Lower lobe of right lung (tissue), 2 donors: ENCODE results near the gene GMEB2. TPM values are rescaled to one million over a fixed set of nuclear protein-coding genes. Genes with fewer than 3 reads are reported as not detected.
"Not testable (repeated sequence)": the region's sequence is repeated elsewhere in the genome, so short reads cannot be mapped to it uniquely, and the experiment has no call there.

Experiments used
- ATAC-seq, 2 donors: fragments of 200-7000 bp; cut with Tn5 transposase; one replicate each; pipeline ENCODE4 v1.9.1; 2020 to 2022; ENCODE audit warnings: mild to moderate bottlenecking in 2 of 2, moderate library complexity in 2 of 2
- DNase-seq: peaks from one replicate; pipeline ENCODE4 v3.0.0-alpha.2; 2020
- H3K27ac ChIP-seq: fragments of 200-600 bp; one replicate; pipeline ENCODE4 v1.8.0; 2022
- H3K27me3 ChIP-seq: fragments of 200-600 bp; one replicate; pipeline ENCODE4 v1.8.0; 2022; ENCODE audit warnings: low read depth
- H3K36me3 ChIP-seq: fragments of 200-600 bp; one replicate; pipeline ENCODE4 v1.8.0; 2022; ENCODE audit warnings: mild to moderate bottlenecking
- H3K4me1 ChIP-seq: fragments of 200-600 bp; one replicate; pipeline ENCODE4 v1.8.0; 2022
- H3K4me3 ChIP-seq: fragments of 200-600 bp; one replicate; pipeline ENCODE4 v1.8.0; 2022; ENCODE audit warnings: mild to moderate bottlenecking
- H3K9me3 ChIP-seq: fragments of 200-600 bp; one replicate; pipeline ENCODE4 v1.8.0; 2022
- intact Hi-C: fragments of 100-400 bp; cut with DNase I; formaldehyde crosslinking; loops from one replicate; pipeline ENCODE4 v1.11.0; 2022
- total RNA-seq: library from RNA; stranded (reverse); fragmentation: NEBNext Ultra II Directional; extraction: Animal tissue kit (Norgen Biotek cat#: 25700); gene quantifications from one replicate; pipeline ENCODE4 v1.2.1, GENCODE V29; 2021
- TF ChIP-seq, protein P1 (sequence below): fragments of 200-600 bp; IDR thresholded peaks from one replicate; pipeline ENCODE4 v1.8.0; 2022; ENCODE audit warnings: antibody characterized with exemption, mild to moderate bottlenecking
- donor health status: DM: no; HTN: yes; CAD: no; lungs with severe emphysema.

GMEB2 gene
- total RNA-seq, 1 donor from 2014 or later: 9.7 TPM

DNA sequence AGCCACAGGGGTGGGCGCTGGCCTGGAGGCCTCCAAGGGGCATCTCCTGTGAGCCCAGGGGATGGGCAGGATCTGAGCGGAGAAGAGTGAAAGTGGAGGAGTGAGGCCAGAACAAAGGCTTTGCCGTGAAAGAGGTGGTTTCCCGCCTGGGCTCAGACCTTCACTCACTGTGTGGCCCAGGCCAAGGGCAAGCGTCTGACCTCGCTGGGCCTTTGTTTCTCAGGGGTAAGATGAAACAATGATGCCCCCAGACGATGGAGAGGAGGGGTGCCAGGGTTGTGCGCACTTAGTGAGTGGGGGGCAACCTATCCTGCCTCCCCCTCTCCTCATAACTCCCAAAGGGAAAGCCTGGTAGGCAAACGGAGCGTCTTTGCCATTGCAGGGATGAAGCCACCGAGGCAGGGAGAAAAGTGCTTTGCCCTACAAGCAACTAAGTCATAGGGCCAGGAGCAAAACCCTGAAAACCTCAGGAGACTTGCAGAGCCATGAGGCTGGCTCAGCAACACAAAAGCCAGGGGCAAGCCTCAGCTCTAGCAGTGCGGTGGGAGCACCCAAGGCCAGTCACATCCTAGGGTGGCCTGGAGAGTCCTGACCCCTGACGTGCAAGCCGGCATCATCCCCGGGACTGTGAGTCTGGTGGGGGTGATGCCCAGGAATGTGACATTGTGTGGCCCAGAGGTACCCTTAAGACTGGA, 27.2 kb upstream of the GMEB2 start:
- TF ChIP-seq, protein P1, sequence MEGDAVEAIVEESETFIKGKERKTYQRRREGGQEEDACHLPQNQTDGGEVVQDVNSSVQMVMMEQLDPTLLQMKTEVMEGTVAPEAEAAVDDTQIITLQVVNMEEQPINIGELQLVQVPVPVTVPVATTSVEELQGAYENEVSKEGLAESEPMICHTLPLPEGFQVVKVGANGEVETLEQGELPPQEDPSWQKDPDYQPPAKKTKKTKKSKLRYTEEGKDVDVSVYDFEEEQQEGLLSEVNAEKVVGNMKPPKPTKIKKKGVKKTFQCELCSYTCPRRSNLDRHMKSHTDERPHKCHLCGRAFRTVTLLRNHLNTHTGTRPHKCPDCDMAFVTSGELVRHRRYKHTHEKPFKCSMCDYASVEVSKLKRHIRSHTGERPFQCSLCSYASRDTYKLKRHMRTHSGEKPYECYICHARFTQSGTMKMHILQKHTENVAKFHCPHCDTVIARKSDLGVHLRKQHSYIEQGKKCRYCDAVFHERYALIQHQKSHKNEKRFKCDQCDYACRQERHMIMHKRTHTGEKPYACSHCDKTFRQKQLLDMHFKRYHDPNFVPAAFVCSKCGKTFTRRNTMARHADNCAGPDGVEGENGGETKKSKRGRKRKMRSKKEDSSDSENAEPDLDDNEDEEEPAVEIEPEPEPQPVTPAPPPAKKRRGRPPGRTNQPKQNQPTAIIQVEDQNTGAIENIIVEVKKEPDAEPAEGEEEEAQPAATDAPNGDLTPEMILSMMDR: no peak
- DNase-seq (no peak), ATAC-seq (no peak)
- intact Hi-C loops: no loop called here
- no peaks in the 10 kb centered on the region for H3K36me3 ChIP-seq
- peak overlapping the region; percentile 56 for H3K27ac ChIP-seq
- no peaks in the 10 kb centered on the region for H3K9me3 ChIP-seq
- peaks cover 40% of the 10 kb centered on the region for H3K4me1 ChIP-seq
- peaks cover 14% of the 10 kb centered on the region for H3K27me3 ChIP-seq
- H3K4me3 ChIP-seq: peak overlapping the region; percentile 66

DNA sequence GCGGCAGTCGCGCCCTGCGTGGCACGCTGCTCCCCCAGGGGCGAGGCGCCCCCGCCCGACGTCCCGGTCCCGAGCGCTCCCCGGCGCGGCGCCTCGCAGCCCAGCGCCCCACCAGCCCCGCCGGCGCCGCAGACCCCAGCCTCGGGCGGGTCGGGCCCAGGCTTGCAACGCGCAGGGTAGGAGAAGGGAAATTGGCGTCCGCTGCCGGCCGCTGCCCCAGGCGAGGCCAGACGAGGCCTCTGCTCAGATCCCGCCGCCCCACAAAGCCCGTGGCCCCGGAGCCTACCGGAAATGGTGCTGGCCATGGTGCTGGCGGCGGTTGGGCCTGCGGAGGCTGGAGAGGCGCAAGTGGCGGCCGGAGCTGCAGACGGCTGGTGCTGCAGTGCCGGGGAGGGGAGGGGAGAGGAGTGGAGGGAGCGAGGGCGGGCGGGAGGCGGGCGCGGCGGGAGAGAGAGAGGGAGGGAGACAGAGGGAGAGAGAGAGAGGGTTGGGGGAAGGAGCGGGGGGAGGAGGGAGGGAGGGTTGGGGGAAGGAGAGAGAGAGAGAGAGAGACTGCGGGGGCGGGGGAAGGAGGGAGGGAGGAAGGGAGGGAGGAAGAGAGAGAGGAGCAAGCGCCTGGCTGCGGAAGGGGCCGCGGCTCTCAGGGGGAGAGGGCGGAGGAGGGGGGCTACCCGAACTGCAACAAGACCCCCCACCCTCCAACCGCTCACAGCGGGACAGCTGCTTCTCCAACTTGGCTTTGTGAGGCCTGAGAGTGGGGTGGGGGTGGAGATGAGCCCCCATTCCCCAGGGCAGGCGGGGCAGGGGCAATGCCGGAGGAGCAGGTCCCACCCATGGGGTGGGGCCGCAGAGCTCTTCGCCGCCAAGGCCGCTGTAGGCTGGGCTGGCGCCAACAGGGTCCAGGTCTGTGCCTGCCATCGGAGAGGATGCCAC, 26.4 kb upstream of the GMEB2 start, which contains the start of gene STMN3:
Gene STMN3, minus strand, starts transcription at position 384 of the 933 bp plus-strand sequence. Its CDS starts 79 bp downstream, at position 305.
- TF ChIP-seq, protein P1: no peak
- Histone ChIP-seq H3K27ac (peak within 1 kb of the TSS; percentile 56), H3K4me1 (peaks cover 36% of the 10 kb centered on the region), H3K36me3 (no peaks in the 10 kb centered on the region), H3K9me3 (no peaks in the 10 kb centered on the region), H3K27me3 (peaks cover 14% of the 10 kb centered on the region), H3K4me3 (peak within 1 kb of the TSS; percentile 66)
- intact Hi-C loops: no loop called here
- ATAC-seq (peak; percentile 76 to 80), DNase-seq (peak; percentile 87)

DNA sequence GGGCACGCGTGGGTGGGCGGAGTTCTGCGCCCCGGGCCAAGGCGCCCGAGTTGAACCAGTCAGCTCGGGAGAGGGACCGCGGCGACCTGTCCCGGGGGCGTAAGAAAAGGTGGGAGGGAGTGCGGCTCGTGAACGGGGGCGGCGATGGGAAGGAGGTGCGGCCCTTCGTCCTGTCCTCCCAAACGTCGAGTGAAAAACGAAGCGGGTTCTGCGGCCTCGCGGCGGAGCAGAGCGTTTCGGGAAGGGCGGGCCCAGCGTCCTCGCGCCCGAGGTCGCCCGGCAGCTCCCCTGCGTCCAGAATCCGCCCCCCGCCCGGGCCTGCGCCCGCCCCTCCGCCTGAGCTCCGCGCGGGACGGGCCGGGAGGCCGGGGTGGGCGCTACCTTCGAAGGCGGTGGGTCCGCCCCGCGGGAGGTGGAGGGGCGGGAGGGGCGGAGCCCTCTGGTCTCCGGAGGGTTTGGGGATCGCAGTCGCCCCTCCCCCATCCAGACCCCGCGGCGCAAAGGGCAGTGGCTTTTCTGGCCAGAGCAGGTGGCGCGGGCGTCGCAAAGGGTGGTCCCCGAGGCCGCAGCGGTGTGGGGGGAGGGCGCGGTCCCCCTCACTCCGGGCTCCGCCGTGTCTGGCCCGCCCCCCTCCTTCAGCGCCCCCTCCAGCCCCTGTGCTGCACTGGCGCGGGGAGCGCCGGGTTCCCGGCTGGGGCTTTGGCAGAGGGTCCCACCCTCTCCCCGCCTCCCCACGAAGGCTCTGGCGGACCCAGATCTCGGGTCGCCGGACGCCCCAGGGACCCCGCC, 25.5 kb upstream of the GMEB2 start:
- Histone ChIP-seq H3K27ac (no peak overlapping the region), H3K4me3 (peak overlapping the region; percentile 66), H3K9me3 (no peaks in the 10 kb centered on the region), H3K4me1 (peaks cover 30% of the 10 kb centered on the region), H3K27me3 (peaks cover 14% of the 10 kb centered on the region), H3K36me3 (no peaks in the 10 kb centered on the region)
- DNase-seq: peak; percentile 48
- intact Hi-C loops: no loop called here
- TF ChIP-seq, protein P1: no peak
- peak; percentile 10 to 11 for ATAC-seq

DNA sequence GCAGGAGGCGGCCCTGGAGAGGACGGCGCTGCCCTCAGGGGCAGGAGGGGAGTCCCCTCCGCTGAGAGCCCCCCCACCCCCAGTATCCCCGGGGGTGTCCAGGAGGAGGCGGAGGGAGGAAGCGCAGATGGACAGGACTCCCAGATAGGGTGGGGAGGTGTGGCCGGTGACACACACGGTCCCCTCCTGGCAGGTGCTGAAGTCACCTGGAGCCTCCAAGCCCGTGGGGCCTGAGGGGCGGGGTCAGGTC, 25.0 kb upstream of the GMEB2 start:
- Histone ChIP-seq H3K36me3 (no peaks in the 10 kb centered on the region), H3K9me3 (no peaks in the 10 kb centered on the region), H3K4me1 (peaks cover 29% of the 10 kb centered on the region), H3K27ac (no peak overlapping the region), H3K4me3 (peak overlapping the region; percentile 66), H3K27me3 (peaks cover 14% of the 10 kb centered on the region)
- ATAC-seq (peak; percentile 5 to 43), DNase-seq (no peak)
- intact Hi-C loops: no loop called here
- TF ChIP-seq, protein P1: no peak

DNA sequence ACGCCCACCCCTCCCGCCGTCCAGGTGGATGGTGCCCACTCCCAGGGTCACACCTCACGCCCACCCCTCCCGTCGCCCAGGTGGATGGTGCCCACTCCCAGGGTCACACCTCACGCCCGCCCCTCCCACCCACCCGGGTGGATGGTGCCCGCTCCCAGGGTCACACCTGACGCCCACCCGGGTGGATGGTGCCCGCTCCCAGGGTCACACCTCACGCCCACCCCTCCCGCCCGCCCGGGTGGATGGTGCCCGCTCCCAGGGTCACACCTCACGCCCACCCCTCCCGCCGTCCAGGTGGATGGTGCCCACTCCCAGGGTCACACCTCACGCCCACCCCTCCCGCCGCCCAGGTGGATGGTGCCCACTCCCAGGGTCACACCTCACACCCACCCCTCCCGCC, 23.6 kb upstream of the GMEB2 start:
- H3K36me3 ChIP-seq, H3K27ac ChIP-seq, ATAC-seq, H3K4me3 ChIP-seq, DNase-seq, H3K9me3 ChIP-seq, intact Hi-C loops: not testable (repeated sequence)
- H3K4me1 ChIP-seq: peaks cover 29% of the 10 kb centered on the region
- peaks cover 14% of the 10 kb centered on the region for H3K27me3 ChIP-seq
